Stimulated activated CD4-positive, alpha-beta T cell treated with anti-CD3 and anti-CD28 coated beads, TNF-alpha, amount 100 ng/mL, for 1 hour (primary cell): ENCODE data around the gene PAPSS2.
"Not testable (repeated sequence)": the region's sequence is repeated elsewhere in the genome, so short reads cannot be mapped to it uniquely, and the experiment has no call there.

ENCODE experiments used
- DNase-seq, 3 donors: peaks; one replicate each; pipeline ENCODE4 v3.0.0-alpha.2; 2020; ENCODE audit warnings: low read depth in 3 of 3, low spot score in 1 of 3

Gene PAPSS2

DNA sequence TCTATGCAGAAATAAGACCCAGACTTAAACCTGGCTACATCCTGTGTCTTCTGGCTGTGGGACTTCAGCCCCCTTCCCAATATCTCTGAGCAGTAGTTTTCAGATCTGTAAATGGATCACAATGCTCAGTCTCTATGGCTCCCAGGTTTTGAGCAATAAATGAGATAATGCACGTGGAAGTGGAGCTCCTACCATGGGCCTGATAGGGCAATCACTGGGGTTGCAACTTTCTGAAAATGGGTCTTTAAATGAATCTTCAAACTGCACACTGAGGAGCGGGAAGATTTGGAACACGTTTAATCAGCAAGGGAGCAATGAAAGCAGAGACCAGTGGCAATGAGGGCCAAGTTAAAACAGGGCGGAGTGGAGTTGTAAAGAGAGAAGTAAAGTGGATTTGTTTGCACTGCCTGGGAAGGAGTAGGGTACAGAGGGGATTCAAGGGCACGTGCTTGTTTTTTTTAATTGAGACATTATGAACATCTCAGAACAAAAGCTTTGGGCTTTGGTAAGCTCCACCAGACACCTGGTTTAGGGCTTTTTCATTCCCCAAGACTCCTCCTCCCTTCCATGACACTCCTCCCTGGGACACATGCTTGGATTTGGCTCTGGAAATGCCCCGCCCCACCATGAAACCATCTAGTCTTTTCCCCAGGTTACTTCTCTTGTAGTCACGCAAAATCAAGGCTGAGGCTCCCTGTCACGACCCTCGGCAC is 42.7 kb downstream of the PAPSS2 start:
- no peak for DNase-seq

GRCh38 chr10:87702973-87703294 is 43.3 kb downstream of the PAPSS2 start:
- DNase-seq = no peak

- no peak for DNase-seq
These were observed 44.1 kb downstream of the PAPSS2 start for GRCh38 chr10:87703771-87704170.

DNA sequence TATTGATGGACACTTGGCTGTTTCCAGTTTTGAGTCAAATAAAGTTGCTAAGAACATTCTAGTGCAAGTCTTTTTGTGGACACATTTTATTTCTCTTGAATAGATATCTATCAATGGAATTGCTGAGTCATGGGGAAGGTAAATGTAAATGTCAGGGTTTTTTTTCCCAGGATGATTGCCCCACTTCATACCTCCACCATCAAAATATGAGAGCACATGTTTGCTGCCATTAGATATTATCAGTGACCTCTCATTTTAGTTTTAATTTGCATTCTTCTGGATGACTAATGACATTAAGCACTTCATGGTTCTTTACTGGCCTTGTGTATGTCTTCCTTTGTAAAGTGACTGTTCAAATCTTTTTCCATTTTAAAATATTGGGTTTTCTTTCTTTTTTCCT is 45.7 kb downstream of the PAPSS2 start:
- no peak for DNase-seq

- no peak for DNase-seq
These were observed 47.1 kb downstream of the PAPSS2 start for GRCh38 chr10:87706731-87707130.

- DNase-seq = no peak
These were observed 47.6 kb downstream of the PAPSS2 start for GRCh38 chr10:87707254-87707653.

DNA sequence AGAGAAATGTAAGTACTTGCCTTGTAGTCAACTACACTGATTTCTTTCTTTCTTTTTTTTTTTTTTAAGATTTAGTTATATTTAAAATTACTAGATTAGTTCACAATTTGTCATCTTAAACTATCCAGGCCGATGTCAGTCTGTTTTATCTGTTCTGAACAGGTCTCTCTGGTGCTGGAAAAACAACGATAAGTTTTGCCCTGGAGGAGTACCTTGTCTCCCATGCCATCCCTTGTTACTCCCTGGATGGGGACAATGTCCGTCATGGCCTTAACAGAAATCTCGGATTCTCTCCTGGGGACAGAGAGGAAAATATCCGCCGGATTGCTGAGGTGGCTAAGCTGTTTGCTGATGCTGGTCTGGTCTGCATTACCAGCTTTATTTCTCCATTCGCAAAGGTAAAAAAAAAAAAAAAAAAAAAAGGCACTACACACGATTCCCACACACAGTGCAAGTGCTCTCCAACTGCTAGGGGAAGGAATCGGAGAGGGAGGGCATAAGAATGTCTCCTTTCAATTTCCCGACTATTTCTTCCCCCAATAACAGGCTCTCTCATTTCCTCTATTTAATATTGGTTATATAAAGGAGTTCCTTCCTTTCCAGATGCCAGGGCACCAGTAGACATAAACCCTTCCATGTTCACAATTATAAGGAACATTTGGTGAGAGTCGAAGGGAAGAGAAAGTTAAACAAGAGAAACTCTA is 53.4 kb downstream of the PAPSS2 start:
- DNase-seq = no peak

GRCh38 chr10:87713707-87714106 is 54.0 kb downstream of the PAPSS2 start:
- DNase-seq = no peak

DNA sequence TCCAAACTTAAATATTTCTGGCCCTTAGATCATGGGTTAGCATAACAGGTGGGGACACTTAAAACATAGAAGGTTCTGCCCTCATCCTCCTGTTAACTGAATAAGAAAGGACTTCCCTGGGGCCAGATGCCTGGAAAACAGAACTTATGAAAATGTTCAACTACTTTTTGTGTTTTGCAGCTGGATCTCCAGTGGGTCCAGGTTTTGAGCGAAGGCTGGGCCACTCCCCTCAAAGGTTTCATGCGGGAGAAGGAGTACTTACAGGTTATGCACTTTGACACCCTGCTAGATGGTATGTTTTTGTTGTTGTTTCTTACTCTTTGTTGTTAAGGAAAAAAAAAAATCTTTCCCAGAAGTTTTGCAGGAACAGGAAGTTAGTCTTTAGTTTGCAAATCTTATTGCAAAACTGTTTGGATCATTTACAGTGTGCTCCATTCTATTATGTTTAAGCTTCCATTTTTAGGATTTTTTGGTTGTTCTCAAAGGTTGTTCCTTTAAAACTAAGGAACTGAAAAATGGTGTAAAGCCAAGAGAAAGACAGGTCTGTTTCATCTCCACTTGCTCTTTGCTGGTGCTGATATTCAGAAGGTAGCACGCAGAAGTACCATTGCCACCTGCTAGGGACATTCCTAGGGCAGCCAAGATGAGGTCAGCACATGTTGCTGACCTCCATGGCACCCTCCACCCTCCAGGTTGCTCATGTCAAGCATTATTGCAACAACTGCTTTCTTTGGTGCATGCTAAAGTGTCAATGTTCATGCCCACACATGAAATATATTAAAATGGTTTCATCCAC is 56.1 kb downstream of the PAPSS2 start:
- DNase-seq = no peak

DNA sequence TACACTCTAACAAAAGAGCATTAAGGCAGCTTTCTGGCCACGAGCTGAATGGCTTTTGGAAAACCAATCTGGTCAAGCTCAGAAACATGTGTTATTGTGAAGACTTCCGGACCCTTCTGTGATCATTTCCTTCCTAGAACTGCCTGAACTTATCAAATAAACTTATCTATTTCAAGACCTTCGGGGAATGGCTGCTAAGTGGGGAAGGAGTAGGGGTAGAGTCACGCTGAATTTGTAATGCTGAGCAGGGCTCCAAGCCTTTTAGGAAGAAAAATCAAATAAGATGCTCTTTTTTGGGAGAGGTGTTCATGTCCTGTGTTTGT is 56.6 kb downstream of the PAPSS2 start:
- no peak for DNase-seq

DNA sequence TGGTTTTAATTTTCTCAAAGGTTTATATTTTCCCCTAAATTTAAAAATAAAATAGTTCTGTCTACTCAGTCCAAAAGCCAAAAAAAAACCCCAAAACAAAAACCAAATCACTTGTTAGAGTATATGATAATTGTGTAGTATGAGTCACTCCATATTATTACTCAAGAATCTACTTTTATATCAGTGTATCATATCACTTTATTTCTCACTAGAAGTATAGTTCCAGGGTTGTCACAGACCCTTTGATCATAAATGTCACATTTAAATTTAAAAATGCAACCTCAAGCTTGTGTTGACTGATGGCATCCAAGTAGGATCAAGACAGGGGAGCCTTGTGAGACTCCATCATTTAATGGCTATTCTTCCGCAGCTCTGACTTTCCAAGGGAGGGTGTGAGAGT is 61.0 kb downstream of the PAPSS2 start:
- DNase-seq = no peak

- no peak for DNase-seq
These were observed 62.1 kb downstream of the PAPSS2 start for GRCh38 chr10:87721781-87722180.

DNA sequence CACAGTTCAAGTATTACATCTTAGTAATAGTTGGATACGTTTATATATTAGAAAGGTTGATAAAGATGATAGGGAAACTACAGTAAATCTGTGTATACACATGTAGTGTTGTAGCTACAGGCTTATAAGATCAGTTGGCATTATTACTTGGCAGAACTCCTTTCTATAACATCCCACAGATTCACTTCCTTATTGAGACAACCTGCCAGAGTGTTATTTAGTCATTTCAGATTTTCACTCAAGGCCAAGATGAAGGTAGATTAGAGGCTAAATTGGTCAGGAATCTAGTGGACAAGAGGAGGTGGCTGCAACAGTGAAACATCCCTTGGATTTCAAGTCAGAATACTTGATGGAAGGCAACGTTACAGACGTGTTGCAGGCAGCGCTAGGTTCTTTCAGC is 63.0 kb downstream of the PAPSS2 start:
- DNase-seq = no peak

GRCh38 chr10:87723500-87723899 is 63.8 kb downstream of the PAPSS2 start:
- no peak for DNase-seq

- no peak for DNase-seq
These were observed 65.1 kb downstream of the PAPSS2 start for GRCh38 chr10:87724789-87725188.

- no peak for DNase-seq
These were observed 70.3 kb downstream of the PAPSS2 start for GRCh38 chr10:87729940-87730339.

DNA sequence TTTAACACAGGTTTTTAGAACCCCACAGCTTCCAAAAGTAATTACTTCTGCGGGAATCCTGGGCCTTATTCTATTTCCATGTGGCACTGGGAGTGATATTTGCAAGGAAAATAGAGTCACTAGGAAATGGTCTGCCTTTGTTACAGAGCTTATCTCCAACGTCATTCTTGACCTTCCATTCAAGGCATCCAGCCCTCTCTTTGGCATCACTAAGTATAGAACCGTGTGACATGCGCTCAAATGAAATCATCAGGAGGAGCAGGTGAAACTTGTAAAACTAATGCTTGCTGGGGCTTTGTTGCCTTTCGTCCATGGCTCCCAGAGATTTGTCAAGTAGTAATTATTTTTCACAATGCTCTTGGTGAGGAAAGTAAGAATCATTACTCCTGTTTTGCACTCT is 73.4 kb downstream of the PAPSS2 start:
- no peak for DNase-seq

- no peak for DNase-seq
These were observed 75.5 kb downstream of the PAPSS2 start for GRCh38 chr10:87734987-87735827.

DNA sequence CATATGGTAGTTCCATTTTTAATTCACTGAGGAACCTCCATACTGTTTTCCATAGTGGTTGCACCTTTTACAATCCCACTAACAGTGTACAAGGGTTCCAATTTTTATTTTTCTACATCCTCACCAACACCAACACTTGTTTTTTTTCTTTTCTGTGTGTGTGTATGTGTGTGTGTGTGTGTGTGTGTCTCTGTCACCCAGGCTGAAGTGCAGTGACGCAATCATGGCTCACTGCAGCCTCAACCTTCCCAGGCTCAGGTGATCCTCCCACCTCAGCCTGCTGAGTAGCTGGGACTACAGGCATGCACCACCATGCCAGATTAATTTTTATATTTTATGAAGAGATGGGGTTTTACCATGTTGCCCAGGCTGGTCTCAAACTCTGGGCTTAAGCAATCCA is 78.6 kb downstream of the PAPSS2 start:
- not testable (repeated sequence) for DNase-seq

DNA sequence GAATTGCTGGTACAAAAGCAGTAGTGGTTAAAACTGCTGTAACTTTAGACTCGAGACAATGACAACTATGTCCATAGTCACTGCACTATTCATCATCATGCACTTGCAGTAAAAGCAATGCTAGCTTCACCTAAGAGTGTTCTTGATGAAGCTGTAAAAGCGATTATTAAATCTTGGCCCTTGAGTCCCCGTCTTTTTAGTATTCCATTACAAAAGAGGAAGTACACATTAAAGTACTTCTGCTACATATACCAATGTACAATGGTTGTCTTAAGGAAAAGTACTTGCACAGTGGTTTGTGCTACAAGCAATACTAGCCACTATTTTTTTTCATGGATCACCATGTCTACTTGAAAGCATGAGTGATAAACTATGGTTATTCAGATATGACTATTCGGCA is 80.0 kb downstream of the PAPSS2 start:
- DNase-seq = no peak

GRCh38 chr10:87740254-87740655 is 80.6 kb downstream of the PAPSS2 start:
- no peak for DNase-seq
